MM.1S (cell line): Measurements from ENCODE around the gene KRTAP20-2.

Experiments used
- EZH2 ChIP-seq: fragments of 300-600 bp; sonication (generic); optimal IDR thresholded peaks from 2 replicates; pipeline ENCODE3; 2017; ENCODE audit warnings: low read depth, mild to moderate bottlenecking, antibody characterized with exemption, low read length, mixed read lengths
- EZH2phosphoT487 ChIP-seq: fragments of 300-600 bp; sonication (generic); IDR thresholded peaks from 2 replicates; pipeline ENCODE4 v1.6.1; 2018; ENCODE audit warnings: antibody characterized with exemption, low read length
- TF ChIP-seq, protein P1 (sequence below): fragments of 300-600 bp; sonication (generic); IDR thresholded peaks from 2 replicates; pipeline ENCODE4 v1.5.1; 2016; ENCODE audit warnings: antibody characterized with exemption, low read length, mixed read lengths

- TF ChIP-seq EZH2phosphoT487 (no peak), EZH2 (no peak)
- TF ChIP-seq, protein P1, sequence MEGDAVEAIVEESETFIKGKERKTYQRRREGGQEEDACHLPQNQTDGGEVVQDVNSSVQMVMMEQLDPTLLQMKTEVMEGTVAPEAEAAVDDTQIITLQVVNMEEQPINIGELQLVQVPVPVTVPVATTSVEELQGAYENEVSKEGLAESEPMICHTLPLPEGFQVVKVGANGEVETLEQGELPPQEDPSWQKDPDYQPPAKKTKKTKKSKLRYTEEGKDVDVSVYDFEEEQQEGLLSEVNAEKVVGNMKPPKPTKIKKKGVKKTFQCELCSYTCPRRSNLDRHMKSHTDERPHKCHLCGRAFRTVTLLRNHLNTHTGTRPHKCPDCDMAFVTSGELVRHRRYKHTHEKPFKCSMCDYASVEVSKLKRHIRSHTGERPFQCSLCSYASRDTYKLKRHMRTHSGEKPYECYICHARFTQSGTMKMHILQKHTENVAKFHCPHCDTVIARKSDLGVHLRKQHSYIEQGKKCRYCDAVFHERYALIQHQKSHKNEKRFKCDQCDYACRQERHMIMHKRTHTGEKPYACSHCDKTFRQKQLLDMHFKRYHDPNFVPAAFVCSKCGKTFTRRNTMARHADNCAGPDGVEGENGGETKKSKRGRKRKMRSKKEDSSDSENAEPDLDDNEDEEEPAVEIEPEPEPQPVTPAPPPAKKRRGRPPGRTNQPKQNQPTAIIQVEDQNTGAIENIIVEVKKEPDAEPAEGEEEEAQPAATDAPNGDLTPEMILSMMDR = no peak
These were observed 49.5 kb downstream of the KRTAP20-2 start for GRCh38 chr21:30684506-30684905.
